SU-DHL-6 (cell line): ENCODE data around the gene VSTM4.

Source experiments
- CTCF ChIP-seq: fragments of 200-600 bp; sonication (generic); IDR thresholded peaks from one replicate; pipeline ENCODE4 v1.5.1; 2017; ENCODE audit warnings: antibody characterized with exemption, mild to moderate bottlenecking, low read length, moderate library complexity; ENCODE audit not compliant: insufficient read depth, poor library complexity, severe bottlenecking
- EZH2phosphoT487 ChIP-seq: fragments of 200-600 bp; sonication (generic), shearing (Covaris generic); conservative IDR thresholded peaks from 2 replicates; pipeline ENCODE4 v1.6.1; 2018; ENCODE audit warnings: mild to moderate bottlenecking, antibody characterized with exemption, low read length, moderate library complexity, mixed read lengths

GRCh38 chr10:49080965-49081364, 34.4 kb downstream of the VSTM4 start:
- TF ChIP-seq CTCF (no peak), EZH2phosphoT487 (no peak)
